HUES48 (cell line): ENCODE data around the gene LAMC2.
"Not testable (repeated sequence)": the region's sequence is repeated elsewhere in the genome, so short reads cannot be mapped to it uniquely, and the experiment has no call there.

Source experiments
- H3K27ac ChIP-seq: one replicate; pipeline ENCODE4 v1.7.0; 2013; ENCODE audit warnings: low read depth, low read length, inconsistent platforms
- H3K27me3 ChIP-seq: 2 replicates; pipeline ENCODE4 v1.6.1; 2013; ENCODE audit warnings: mild to moderate bottlenecking, low read length; ENCODE audit not compliant: control insufficient read depth, insufficient read depth
- H3K36me3 ChIP-seq: 2 replicates; pipeline ENCODE4 v1.6.1; 2013; ENCODE audit warnings: low read length; ENCODE audit not compliant: control insufficient read depth, insufficient read depth
- H3K4me1 ChIP-seq: 2 replicates; pipeline ENCODE4 v1.6.1; 2013; ENCODE audit warnings: mild to moderate bottlenecking, low read length; ENCODE audit not compliant: control insufficient read depth, insufficient read depth
- H3K4me3 ChIP-seq: 2 replicates; pipeline ENCODE4 v1.5.1; 2013; ENCODE audit warnings: mild to moderate bottlenecking, low read depth, low read length
- H3K9ac ChIP-seq: 2 replicates; pipeline ENCODE4 v1.6.1; 2013; ENCODE audit warnings: mild to moderate bottlenecking, low read depth, low read length, moderate library complexity
- H3K9me3 ChIP-seq: 2 replicates; pipeline ENCODE4 v1.6.1; 2013; ENCODE audit warnings: low read length; ENCODE audit not compliant: control insufficient read depth, insufficient read depth

Gene LAMC2

GRCh38 chr1:183238071-183238470 is 52.0 kb downstream of the LAMC2 start:
- peaks cover under 1% of the 10 kb centered on the region; the same call in 1 of the 2 replicates for H3K36me3 ChIP-seq
- H3K9ac ChIP-seq: no peak overlapping the region
- H3K9me3 ChIP-seq: no peaks in the 10 kb centered on the region
- H3K4me1 ChIP-seq: peaks cover 18% of the 10 kb centered on the region
- no peaks in the 10 kb centered on the region for H3K27me3 ChIP-seq
- no peak overlapping the region for H3K4me3 ChIP-seq
- no peak overlapping the region for H3K27ac ChIP-seq

- Histone ChIP-seq H3K27ac (no peak overlapping the region), H3K4me1 (peaks cover 15% of the 10 kb centered on the region), H3K27me3 (no peaks in the 10 kb centered on the region), H3K9ac (no peak overlapping the region), H3K36me3 (peaks cover 6% of the 10 kb centered on the region; the same call in 1 of the 2 replicates), H3K9me3 (no peaks in the 10 kb centered on the region), H3K4me3 (no peak overlapping the region)
Measured at GRCh38 chr1:183239220-183239742, 53.2 kb downstream of the LAMC2 start.

- Histone ChIP-seq H3K27me3 (no peaks in the 10 kb centered on the region), H3K9me3 (no peaks in the 10 kb centered on the region), H3K4me3 (no peak overlapping the region), H3K36me3 (peaks cover 6% of the 10 kb centered on the region; the same call in 1 of the 2 replicates), H3K9ac (no peak overlapping the region), H3K4me1 (peaks cover 10% of the 10 kb centered on the region), H3K27ac (no peak overlapping the region)
Measured at GRCh38 chr1:183239793-183240525, 53.9 kb downstream of the LAMC2 start.

GRCh38 chr1:183240526-183240825 is 54.4 kb downstream of the LAMC2 start:
- no peak overlapping the region for H3K27ac ChIP-seq
- H3K9me3 ChIP-seq: no peaks in the 10 kb centered on the region
- peaks cover 6% of the 10 kb centered on the region; the same call in 1 of the 2 replicates for H3K36me3 ChIP-seq
- H3K4me1 ChIP-seq: peaks cover 4% of the 10 kb centered on the region
- no peaks in the 10 kb centered on the region for H3K27me3 ChIP-seq
- no peak overlapping the region for H3K4me3 ChIP-seq
- H3K9ac ChIP-seq: no peak overlapping the region

- H3K27ac ChIP-seq, H3K9ac ChIP-seq, H3K4me3 ChIP-seq, H3K36me3 ChIP-seq, H3K4me1 ChIP-seq, H3K9me3 ChIP-seq, H3K27me3 ChIP-seq: not testable (repeated sequence)
Measured at GRCh38 chr1:183240853-183241252, 54.8 kb downstream of the LAMC2 start.

GRCh38 chr1:183241471-183241870 is 55.4 kb downstream of the LAMC2 start:
- Histone ChIP-seq H3K27me3 (no peaks in the 10 kb centered on the region), H3K36me3 (peaks cover 6% of the 10 kb centered on the region; the same call in 1 of the 2 replicates), H3K9me3 (no peaks in the 10 kb centered on the region), H3K27ac (no peak overlapping the region), H3K4me1 (no peaks in the 10 kb centered on the region), H3K9ac (no peak overlapping the region), H3K4me3 (no peak overlapping the region)

- no peaks in the 10 kb centered on the region for H3K27me3 ChIP-seq
- H3K27ac ChIP-seq: no peak overlapping the region
- H3K9me3 ChIP-seq: no peaks in the 10 kb centered on the region
- H3K4me3 ChIP-seq: no peak overlapping the region
- peaks cover 6% of the 10 kb centered on the region; the same call in 1 of the 2 replicates for H3K36me3 ChIP-seq
- H3K4me1 ChIP-seq: no peaks in the 10 kb centered on the region
- H3K9ac ChIP-seq: no peak overlapping the region
Measured at GRCh38 chr1:183242556-183242955, 56.5 kb downstream of the LAMC2 start.

- Histone ChIP-seq H3K4me1 (no peaks in the 10 kb centered on the region), H3K27me3 (no peaks in the 10 kb centered on the region), H3K27ac (no peak overlapping the region), H3K36me3 (peaks cover 6% of the 10 kb centered on the region; the same call in 1 of the 2 replicates), H3K4me3 (no peak overlapping the region), H3K9me3 (no peaks in the 10 kb centered on the region), H3K9ac (no peak overlapping the region)
Measured at GRCh38 chr1:183243161-183244050, 57.3 kb downstream of the LAMC2 start.

- Histone ChIP-seq H3K4me1 (no peaks in the 10 kb centered on the region), H3K36me3 (peaks cover 6% of the 10 kb centered on the region; the same call in 1 of the 2 replicates), H3K27ac (no peak overlapping the region), H3K4me3 (no peak overlapping the region), H3K9me3 (no peaks in the 10 kb centered on the region), H3K27me3 (no peaks in the 10 kb centered on the region), H3K9ac (no peak overlapping the region)
Measured at GRCh38 chr1:183244466-183244865, 58.4 kb downstream of the LAMC2 start.

GRCh38 chr1:183245357-183245756 is 59.3 kb downstream of the LAMC2 start:
- H3K9ac ChIP-seq: no peak overlapping the region
- H3K9me3 ChIP-seq: no peaks in the 10 kb centered on the region
- no peak overlapping the region for H3K27ac ChIP-seq
- H3K27me3 ChIP-seq: no peaks in the 10 kb centered on the region
- H3K36me3 ChIP-seq: peaks cover 6% of the 10 kb centered on the region; the same call in 1 of the 2 replicates
- H3K4me3 ChIP-seq: no peak overlapping the region
- H3K4me1 ChIP-seq: no peaks in the 10 kb centered on the region

GRCh38 chr1:183246436-183246835 is 60.4 kb downstream of the LAMC2 start:
- Histone ChIP-seq H3K9me3 (no peaks in the 10 kb centered on the region), H3K9ac (no peak overlapping the region), H3K27me3 (no peaks in the 10 kb centered on the region), H3K4me3 (no peak overlapping the region), H3K4me1 (no peaks in the 10 kb centered on the region), H3K27ac (no peak overlapping the region), H3K36me3 (peaks cover 6% of the 10 kb centered on the region; the same call in 1 of the 2 replicates)
